HepG2 (cell line): ENCODE data around the gene TSHZ2. TPM values are rescaled to one million over a fixed set of nuclear protein-coding genes. Genes with fewer than 3 reads are reported as not detected.

Source experiments
- AGO1 ChIP-seq: fragments of 200-400 bp; formaldehyde crosslinking; IDR thresholded peaks from 2 replicates; pipeline ENCODE4 v1.6.1; 2017; ENCODE audit warnings: mild to moderate bottlenecking, low read depth, low read length, moderate library complexity; ENCODE audit not compliant: poor library complexity, severe bottlenecking
- ZC3H13 ChIP-seq: sonication (generic); formaldehyde crosslinking; IDR thresholded peaks from 2 replicates; pipeline ENCODE4 v1.8.1; 2023; ENCODE audit warnings: mild to moderate bottlenecking, missing genetic modification reagents, moderate library complexity
- ZNF670 ChIP-seq: sonication (generic); formaldehyde crosslinking; IDR thresholded peaks from 2 replicates; pipeline ENCODE4 v1.8.0; 2022; ENCODE audit warnings: mild to moderate bottlenecking, missing genetic modification reagents, borderline replicate concordance
- ZNF792 ChIP-seq: IDR thresholded peaks from 2 replicates; pipeline ENCODE4 v1.6.1; 2016
- polyA plus RNA-seq, 8 experiments: library from polyadenylated mRNA; depleted of rRNA in 3 of 8; stranded (reverse) in 7 of 8; unstranded in 1 of 8; fragments of >200 nt; fragmentation: Illumina TruSeq in 4 of 8; extraction: Trizol in 4 of 8; gene quantifications; 2 replicates each; pipeline versions ENCODE4 v1.2.1 to v1.2.3, GENCODE V29; 2011 to 2016; ENCODE audit warnings: low read depth in 4 of 8, missing spikeins in 1 of 8, mixed read lengths in 1 of 8; ENCODE audit not compliant: insufficient read depth in 1 of 8
- total RNA-seq, 5 experiments: library from RNA; depleted of rRNA; stranded (reverse); fragments of >200 nt; fragmentation: Illumina TruSeq; extraction: Trizol; gene quantifications; 2 replicates each; pipeline ENCODE4 v1.2.3, GENCODE V29; 2016; ENCODE audit warnings: low read depth in 1 of 5
- TF ChIP-seq, protein P1 (sequence below): sonication (generic); formaldehyde crosslinking; IDR thresholded peaks from 2 replicates; pipeline ENCODE4 v1.9.0; 2021; ENCODE audit warnings: missing genetic modification reagents, borderline replicate concordance
- TF ChIP-seq, protein P2 (sequence below): sonication (generic); formaldehyde crosslinking; IDR thresholded peaks from 2 replicates; pipeline ENCODE4 v1.4.0; 2020; ENCODE audit warnings: missing genetic modification reagents
- TF ChIP-seq, protein P3 (sequence below): IDR thresholded peaks from 2 replicates; pipeline ENCODE4 v1.6.1; 2016; ENCODE audit warnings: low read depth, control low read depth
- TF ChIP-seq, protein P4 (sequence below): sonication (generic); formaldehyde crosslinking; IDR thresholded peaks from 2 replicates; pipeline ENCODE4 v1.4.0; 2020; ENCODE audit warnings: missing genetic modification reagents
- TF ChIP-seq, protein P5 (sequence below): sonication (generic); formaldehyde crosslinking; IDR thresholded peaks from 2 replicates; pipeline ENCODE4 v1.4.0; 2020; ENCODE audit warnings: missing genetic modification reagents, mild to moderate bottlenecking, borderline replicate concordance
- TF ChIP-seq, protein P6 (sequence below), 2 experiments: sonication (generic) in 1 of 2; formaldehyde crosslinking in 1 of 2; IDR thresholded peaks; 2 replicates each; pipeline versions ENCODE4 v1.4.0 to v1.6.1; 2018 to 2020; ENCODE audit warnings: missing genetic modification reagents in 2 of 2, borderline replicate concordance in 1 of 2, low read depth in 1 of 2, mild to moderate bottlenecking in 1 of 2, missing biosample characterization in 1 of 2
- TF ChIP-seq, protein P7 (sequence below): sonication (generic); formaldehyde crosslinking; IDR thresholded peaks from 2 replicates; pipeline ENCODE4 v1.5.0; 2020; ENCODE audit warnings: missing genetic modification reagents, mild to moderate bottlenecking, borderline replicate concordance

Gene TSHZ2
- total and polyA plus RNA-seq, 2 of the 13 experiments (the other 11 are each of a cell fraction or from before 2014, with no cell fraction given) = 0.01 TPM; not detected in 1

DNA sequence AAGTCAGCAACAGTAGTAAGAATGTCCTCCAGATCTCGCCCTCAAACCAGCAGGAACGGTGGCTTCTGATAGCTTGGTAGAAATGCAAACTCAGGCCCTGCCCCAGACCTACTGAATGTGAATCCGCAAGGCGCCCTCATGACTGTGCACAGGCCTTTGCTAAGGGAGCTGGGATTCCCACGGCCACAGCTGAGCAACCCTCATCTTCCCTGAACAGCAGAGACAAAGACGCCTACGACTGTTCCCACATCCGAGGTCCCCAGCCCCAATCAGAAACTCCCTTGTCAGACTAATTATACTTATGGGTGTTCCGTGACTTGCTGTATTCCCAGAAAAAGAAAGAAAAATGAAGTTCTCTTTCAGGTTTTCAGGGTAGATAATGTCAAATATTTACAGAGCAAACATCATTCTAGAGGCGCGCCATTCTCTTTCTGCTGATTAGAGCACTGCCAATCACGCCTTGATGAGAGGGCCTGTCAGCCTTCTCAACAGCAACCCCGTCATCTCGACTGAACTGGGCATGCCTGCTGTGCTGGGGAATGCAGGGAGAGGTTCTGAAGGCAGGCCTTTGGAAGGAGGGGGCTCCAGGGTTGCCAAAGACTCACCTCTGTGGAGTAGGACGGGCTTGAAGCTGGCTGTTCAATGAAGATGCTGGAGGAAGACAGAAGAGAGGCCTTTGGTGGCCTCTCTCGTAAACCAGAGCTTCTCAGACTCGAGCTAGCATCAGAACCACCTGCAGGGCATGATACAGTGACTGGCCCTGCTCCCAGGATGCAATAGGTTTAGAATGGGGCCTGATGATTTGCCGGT, 541.5 kb downstream of the TSHZ2 start (continued):
- TF ChIP-seq AGO1 (no peak), ZNF792 (CRISPR knock-in tag) (no peak), ZC3H13 (CRISPR knock-in tag) (no peak), ZNF670 (CRISPR knock-in tag) (no peak)
- TF ChIP-seq, protein P1, sequence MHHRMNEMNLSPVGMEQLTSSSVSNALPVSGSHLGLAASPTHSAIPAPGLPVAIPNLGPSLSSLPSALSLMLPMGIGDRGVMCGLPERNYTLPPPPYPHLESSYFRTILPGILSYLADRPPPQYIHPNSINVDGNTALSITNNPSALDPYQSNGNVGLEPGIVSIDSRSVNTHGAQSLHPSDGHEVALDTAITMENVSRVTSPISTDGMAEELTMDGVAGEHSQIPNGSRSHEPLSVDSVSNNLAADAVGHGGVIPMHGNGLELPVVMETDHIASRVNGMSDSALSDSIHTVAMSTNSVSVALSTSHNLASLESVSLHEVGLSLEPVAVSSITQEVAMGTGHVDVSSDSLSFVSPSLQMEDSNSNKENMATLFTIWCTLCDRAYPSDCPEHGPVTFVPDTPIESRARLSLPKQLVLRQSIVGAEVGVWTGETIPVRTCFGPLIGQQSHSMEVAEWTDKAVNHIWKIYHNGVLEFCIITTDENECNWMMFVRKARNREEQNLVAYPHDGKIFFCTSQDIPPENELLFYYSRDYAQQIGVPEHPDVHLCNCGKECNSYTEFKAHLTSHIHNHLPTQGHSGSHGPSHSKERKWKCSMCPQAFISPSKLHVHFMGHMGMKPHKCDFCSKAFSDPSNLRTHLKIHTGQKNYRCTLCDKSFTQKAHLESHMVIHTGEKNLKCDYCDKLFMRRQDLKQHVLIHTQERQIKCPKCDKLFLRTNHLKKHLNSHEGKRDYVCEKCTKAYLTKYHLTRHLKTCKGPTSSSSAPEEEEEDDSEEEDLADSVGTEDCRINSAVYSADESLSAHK (CRISPR knock-in tag) = no peak
- TF ChIP-seq, protein P2, sequence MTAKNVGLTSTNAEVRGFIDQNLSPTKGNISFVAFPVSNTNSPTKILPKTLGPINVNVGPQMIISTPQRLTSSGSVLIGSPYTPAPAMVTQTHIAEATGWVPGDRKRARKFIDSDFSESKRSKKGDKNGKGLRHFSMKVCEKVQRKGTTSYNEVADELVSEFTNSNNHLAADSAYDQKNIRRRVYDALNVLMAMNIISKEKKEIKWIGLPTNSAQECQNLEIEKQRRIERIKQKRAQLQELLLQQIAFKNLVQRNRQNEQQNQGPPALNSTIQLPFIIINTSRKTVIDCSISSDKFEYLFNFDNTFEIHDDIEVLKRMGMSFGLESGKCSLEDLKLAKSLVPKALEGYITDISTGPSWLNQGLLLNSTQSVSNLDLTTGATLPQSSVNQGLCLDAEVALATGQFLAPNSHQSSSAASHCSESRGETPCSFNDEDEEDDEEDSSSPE (CRISPR knock-in tag) = no peak; the same call in 1 of the 2 replicates
- TF ChIP-seq, protein P3, sequence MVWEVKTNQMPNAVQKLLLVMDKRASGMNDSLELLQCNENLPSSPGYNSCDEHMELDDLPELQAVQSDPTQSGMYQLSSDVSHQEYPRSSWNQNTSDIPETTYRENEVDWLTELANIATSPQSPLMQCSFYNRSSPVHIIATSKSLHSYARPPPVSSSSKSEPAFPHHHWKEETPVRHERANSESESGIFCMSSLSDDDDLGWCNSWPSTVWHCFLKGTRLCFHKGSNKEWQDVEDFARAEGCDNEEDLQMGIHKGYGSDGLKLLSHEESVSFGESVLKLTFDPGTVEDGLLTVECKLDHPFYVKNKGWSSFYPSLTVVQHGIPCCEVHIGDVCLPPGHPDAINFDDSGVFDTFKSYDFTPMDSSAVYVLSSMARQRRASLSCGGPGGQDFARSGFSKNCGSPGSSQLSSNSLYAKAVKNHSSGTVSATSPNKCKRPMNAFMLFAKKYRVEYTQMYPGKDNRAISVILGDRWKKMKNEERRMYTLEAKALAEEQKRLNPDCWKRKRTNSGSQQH (CRISPR knock-in tag) = no peak
- TF ChIP-seq, protein P4, sequence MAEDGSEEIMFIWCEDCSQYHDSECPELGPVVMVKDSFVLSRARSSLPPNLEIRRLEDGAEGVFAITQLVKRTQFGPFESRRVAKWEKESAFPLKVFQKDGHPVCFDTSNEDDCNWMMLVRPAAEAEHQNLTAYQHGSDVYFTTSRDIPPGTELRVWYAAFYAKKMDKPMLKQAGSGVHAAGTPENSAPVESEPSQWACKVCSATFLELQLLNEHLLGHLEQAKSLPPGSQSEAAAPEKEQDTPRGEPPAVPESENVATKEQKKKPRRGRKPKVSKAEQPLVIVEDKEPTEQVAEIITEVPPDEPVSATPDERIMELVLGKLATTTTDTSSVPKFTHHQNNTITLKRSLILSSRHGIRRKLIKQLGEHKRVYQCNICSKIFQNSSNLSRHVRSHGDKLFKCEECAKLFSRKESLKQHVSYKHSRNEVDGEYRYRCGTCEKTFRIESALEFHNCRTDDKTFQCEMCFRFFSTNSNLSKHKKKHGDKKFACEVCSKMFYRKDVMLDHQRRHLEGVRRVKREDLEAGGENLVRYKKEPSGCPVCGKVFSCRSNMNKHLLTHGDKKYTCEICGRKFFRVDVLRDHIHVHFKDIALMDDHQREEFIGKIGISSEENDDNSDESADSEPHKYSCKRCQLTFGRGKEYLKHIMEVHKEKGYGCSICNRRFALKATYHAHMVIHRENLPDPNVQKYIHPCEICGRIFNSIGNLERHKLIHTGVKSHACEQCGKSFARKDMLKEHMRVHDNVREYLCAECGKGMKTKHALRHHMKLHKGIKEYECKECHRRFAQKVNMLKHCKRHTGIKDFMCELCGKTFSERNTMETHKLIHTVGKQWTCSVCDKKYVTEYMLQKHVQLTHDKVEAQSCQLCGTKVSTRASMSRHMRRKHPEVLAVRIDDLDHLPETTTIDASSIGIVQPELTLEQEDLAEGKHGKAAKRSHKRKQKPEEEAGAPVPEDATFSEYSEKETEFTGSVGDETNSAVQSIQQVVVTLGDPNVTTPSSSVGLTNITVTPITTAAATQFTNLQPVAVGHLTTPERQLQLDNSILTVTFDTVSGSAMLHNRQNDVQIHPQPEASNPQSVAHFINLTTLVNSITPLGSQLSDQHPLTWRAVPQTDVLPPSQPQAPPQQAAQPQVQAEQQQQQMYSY (CRISPR knock-in tag) = no peak
- TF ChIP-seq, protein P5, sequence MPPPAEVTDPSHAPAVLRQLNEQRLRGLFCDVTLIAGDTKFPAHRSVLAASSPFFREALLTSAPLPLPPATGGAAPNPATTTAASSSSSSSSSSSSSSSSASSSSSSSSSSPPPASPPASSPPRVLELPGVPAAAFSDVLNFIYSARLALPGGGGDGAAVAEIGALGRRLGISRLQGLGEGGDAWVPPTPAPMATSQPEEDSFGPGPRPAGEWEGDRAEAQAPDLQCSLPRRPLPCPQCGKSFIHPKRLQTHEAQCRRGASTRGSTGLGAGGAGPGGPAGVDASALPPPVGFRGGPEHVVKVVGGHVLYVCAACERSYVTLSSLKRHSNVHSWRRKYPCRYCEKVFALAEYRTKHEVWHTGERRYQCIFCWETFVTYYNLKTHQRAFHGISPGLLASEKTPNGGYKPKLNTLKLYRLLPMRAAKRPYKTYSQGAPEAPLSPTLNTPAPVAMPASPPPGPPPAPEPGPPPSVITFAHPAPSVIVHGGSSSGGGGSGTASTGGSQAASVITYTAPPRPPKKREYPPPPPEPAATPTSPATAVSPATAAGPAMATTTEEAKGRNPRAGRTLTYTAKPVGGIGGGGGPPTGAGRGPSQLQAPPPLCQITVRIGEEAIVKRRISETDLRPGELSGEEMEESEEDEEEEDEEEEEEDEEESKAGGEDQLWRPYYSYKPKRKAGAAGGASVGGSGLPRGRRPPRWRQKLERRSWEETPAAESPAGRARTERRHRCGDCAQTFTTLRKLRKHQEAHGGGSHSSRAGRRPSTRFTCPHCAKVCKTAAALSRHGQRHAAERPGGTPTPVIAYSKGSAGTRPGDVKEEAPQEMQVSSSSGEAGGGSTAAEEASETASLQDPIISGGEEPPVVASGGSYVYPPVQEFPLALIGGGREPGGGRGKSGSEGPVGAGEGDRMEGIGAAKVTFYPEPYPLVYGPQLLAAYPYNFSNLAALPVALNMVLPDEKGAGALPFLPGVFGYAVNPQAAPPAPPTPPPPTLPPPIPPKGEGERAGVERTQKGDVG (CRISPR knock-in tag) = no peak
- TF ChIP-seq, protein P6, sequence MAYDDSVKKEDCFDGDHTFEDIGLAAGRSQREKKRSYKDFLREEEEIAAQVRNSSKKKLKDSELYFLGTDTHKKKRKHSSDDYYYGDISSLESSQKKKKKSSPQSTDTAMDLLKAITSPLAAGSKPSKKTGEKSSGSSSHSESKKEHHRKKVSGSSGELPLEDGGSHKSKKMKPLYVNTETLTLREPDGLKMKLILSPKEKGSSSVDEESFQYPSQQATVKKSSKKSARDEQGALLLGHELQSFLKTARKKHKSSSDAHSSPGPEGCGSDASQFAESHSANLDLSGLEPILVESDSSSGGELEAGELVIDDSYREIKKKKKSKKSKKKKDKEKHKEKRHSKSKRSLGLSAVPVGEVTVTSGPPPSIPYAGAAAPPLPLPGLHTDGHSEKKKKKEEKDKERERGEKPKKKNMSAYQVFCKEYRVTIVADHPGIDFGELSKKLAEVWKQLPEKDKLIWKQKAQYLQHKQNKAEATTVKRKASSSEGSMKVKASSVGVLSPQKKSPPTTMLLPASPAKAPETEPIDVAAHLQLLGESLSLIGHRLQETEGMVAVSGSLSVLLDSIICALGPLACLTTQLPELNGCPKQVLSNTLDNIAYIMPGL (CRISPR knock-in tag; IDR thresholded peaks at IDR 0.05; ENCODE audit: borderline replicate concordance in 1 of 2, low read depth in 1 of 2) = no peak
- TF ChIP-seq, protein P7, sequence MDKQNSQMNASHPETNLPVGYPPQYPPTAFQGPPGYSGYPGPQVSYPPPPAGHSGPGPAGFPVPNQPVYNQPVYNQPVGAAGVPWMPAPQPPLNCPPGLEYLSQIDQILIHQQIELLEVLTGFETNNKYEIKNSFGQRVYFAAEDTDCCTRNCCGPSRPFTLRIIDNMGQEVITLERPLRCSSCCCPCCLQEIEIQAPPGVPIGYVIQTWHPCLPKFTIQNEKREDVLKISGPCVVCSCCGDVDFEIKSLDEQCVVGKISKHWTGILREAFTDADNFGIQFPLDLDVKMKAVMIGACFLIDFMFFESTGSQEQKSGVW (CRISPR knock-in tag) = no peak
